K562 (cell line): Measurements from ENCODE around the gene MAP2K3. TPM values are rescaled to one million over a fixed set of nuclear protein-coding genes. Genes with fewer than 3 reads are reported as not detected.

Source experiments
- BCOR ChIP-seq: fragments of 450-650 bp; IDR thresholded peaks from 2 replicates; pipeline ENCODE4 v1.6.1; 2016
- ZNF740 ChIP-seq, 3 experiments: fragments of 200-800 bp in 1 of 3; sonication (Bioruptor generic) in 1 of 3; sonication (generic) in 1 of 3; formaldehyde crosslinking in 1 of 3; IDR thresholded peaks; 2 replicates each; pipeline versions ENCODE4 v1.6.1 to v1.8.0; 2016 to 2022; ENCODE audit warnings: mild to moderate bottlenecking in 2 of 3, missing compliant biosample characterization in 2 of 3, missing genetic modification characterization in 2 of 3, missing genetic modification reagents in 1 of 3
- polyA plus RNA-seq, 8 experiments: library from polyadenylated mRNA; depleted of rRNA in 4 of 8; stranded (reverse) in 5 of 8; unstranded in 3 of 8; fragments of >200 nt; fragmentation: Nextera tagmentation in 2 of 8; fragmentation: Illumina TruSeq in 1 of 8; extraction: Ambion mirVana in 2 of 8; extraction: Trizol in 1 of 8; gene quantifications; 2 replicates each; pipeline versions ENCODE4 v1.2.1 to v1.2.3, GENCODE V29; 2011 to 2014; ENCODE audit warnings: inconsistent platforms in 1 of 8, missing spikeins in 1 of 8
- total RNA-seq, 7 experiments: library from RNA; depleted of rRNA in 6 of 7; stranded (reverse); fragments of >200 nt in 6 of 7; fragmentation: Illumina TruSeq in 2 of 7; extraction: Trizol in 2 of 7; gene quantifications; 2 replicates each; pipeline versions ENCODE4 v1.2.1 to v1.2.3, GENCODE V29; 2011 to 2021; ENCODE audit warnings: low replicate concordance in 1 of 7

MAP2K3 gene
- total and polyA plus RNA-seq, 9 of the 15 experiments (the other 6 are each of a cell fraction or from before 2014, with no cell fraction given), result 0.18 to 14.8 (median 3.5) TPM

- no peak for TF ChIP-seq ZNF740 (CRISPR knock-in tag; IDR thresholded peaks at IDR 0.05)
- no peak for TF ChIP-seq ZNF740 (tag; IDR thresholded peaks at IDR 0.05)
- TF ChIP-seq BCOR, result 0 out of 2 replicates have a peak, but pooled peaks have one; percentile 23
These were observed 79.5 kb downstream of the MAP2K3 start (continued) for GRCh38 chr17:21363776-21364642.

Other genes starting within 250 kb of the MAP2K3 start
- gene USP22, start 241.7 kb upstream of the MAP2K3 start, total RNA-seq (2014; rRNA removed), result 54.3 and 71.1 TPM in 2 replicates
- gene USP22, start 241.7 kb upstream of the MAP2K3 start, total RNA-seq (2014; rRNA removed; fragmentation: Illumina TruSeq; extraction: Trizol), result 59.6 and 61.6 TPM in 2 replicates
- 56.2 and 58.9 TPM in 2 replicates for gene USP22, start 241.7 kb upstream of the MAP2K3 start, total RNA-seq (2015; rRNA removed; fragmentation: Illumina TruSeq; extraction: Trizol)
- gene USP22, start 241.7 kb upstream of the MAP2K3 start, total RNA-seq (2021), result 105 and 113 TPM in 2 replicates
- gene USP22, start 241.7 kb upstream of the MAP2K3 start, polyA plus RNA-seq (2011; rRNA removed), result 79.9 and 93.3 TPM in 2 replicates
- 77.5 and 91.3 TPM in 2 replicates for gene USP22, start 241.7 kb upstream of the MAP2K3 start, polyA plus RNA-seq (2014; fragmentation: Illumina TruSeq; extraction: Trizol)
- 1 to 10 TPM; 6.5 to 7.5 TPM for gene USP22, start 241.7 kb upstream of the MAP2K3 start, polyA plus RNA-seq (2014; fragmentation: Nextera tagmentation; extraction: Ambion mirVana)
- gene USP22, start 241.7 kb upstream of the MAP2K3 start, polyA plus RNA-seq (2014; rRNA removed), result 46.4 and 51.6 TPM in 2 replicates
- 8.9 and 17.2 TPM in 2 replicates for gene DHRS7B, start 157.7 kb upstream of the MAP2K3 start, total RNA-seq (2014; rRNA removed)
- gene DHRS7B, start 157.7 kb upstream of the MAP2K3 start, total RNA-seq (2014; rRNA removed; fragmentation: Illumina TruSeq; extraction: Trizol), result 14.8 and 15.6 TPM in 2 replicates
- 12.6 and 13.4 TPM in 2 replicates for gene DHRS7B, start 157.7 kb upstream of the MAP2K3 start, total RNA-seq (2015; rRNA removed; fragmentation: Illumina TruSeq; extraction: Trizol)
- 12.5 and 13.8 TPM in 2 replicates for gene DHRS7B, start 157.7 kb upstream of the MAP2K3 start, total RNA-seq (2021)
- gene DHRS7B, start 157.7 kb upstream of the MAP2K3 start, polyA plus RNA-seq (2011; rRNA removed), result 18.7 and 18.8 TPM in 2 replicates
- gene DHRS7B, start 157.7 kb upstream of the MAP2K3 start, polyA plus RNA-seq (2014; fragmentation: Illumina TruSeq; extraction: Trizol), result 8.0 and 12.8 TPM in 2 replicates
- gene DHRS7B, start 157.7 kb upstream of the MAP2K3 start, polyA plus RNA-seq (2014; fragmentation: Nextera tagmentation; extraction: Ambion mirVana), result 10 to 100 TPM; 23.5 to 30.7 TPM
- 16.6 and 24.5 TPM in 2 replicates for gene DHRS7B, start 157.7 kb upstream of the MAP2K3 start, polyA plus RNA-seq (2014; rRNA removed)
- gene TMEM11, start 70.5 kb upstream of the MAP2K3 start, total RNA-seq (2014; rRNA removed), result 27.5 and 35.4 TPM in 2 replicates
- 9.4 and 12.0 TPM in 2 replicates for gene TMEM11, start 70.5 kb upstream of the MAP2K3 start, total RNA-seq (2014; rRNA removed; fragmentation: Illumina TruSeq; extraction: Trizol)
- gene TMEM11, start 70.5 kb upstream of the MAP2K3 start, total RNA-seq (2015; rRNA removed; fragmentation: Illumina TruSeq; extraction: Trizol), result 17.8 and 18.7 TPM in 2 replicates
- 28.3 and 30.0 TPM in 2 replicates for gene TMEM11, start 70.5 kb upstream of the MAP2K3 start, total RNA-seq (2021)
- 32.2 and 37.5 TPM in 2 replicates for gene TMEM11, start 70.5 kb upstream of the MAP2K3 start, polyA plus RNA-seq (2011; rRNA removed)
- gene TMEM11, start 70.5 kb upstream of the MAP2K3 start, polyA plus RNA-seq (2014; fragmentation: Illumina TruSeq; extraction: Trizol), result 33.4 and 35.1 TPM in 2 replicates
- gene TMEM11, start 70.5 kb upstream of the MAP2K3 start, polyA plus RNA-seq (2014; fragmentation: Nextera tagmentation; extraction: Ambion mirVana), result 10 to 100 TPM; 17.4 to 31.9 TPM
- gene TMEM11, start 70.5 kb upstream of the MAP2K3 start, polyA plus RNA-seq (2014; rRNA removed), result 40.7 and 41.5 TPM in 2 replicates
- gene NATD1, start 31.3 kb upstream of the MAP2K3 start, total RNA-seq (2014; rRNA removed), result 2.3 and 2.9 TPM in 2 replicates
- 0.55 and 0.61 TPM in 2 replicates for gene NATD1, start 31.3 kb upstream of the MAP2K3 start, total RNA-seq (2014; rRNA removed; fragmentation: Illumina TruSeq; extraction: Trizol)
- 0.65 and 0.72 TPM in 2 replicates for gene NATD1, start 31.3 kb upstream of the MAP2K3 start, total RNA-seq (2015; rRNA removed; fragmentation: Illumina TruSeq; extraction: Trizol)
- gene NATD1, start 31.3 kb upstream of the MAP2K3 start, total RNA-seq (2021), result 5.4 TPM in 2 replicates
- gene NATD1, start 31.3 kb upstream of the MAP2K3 start, polyA plus RNA-seq (2011; rRNA removed), result 1.6 and 2.3 TPM in 2 replicates
- gene NATD1, start 31.3 kb upstream of the MAP2K3 start, polyA plus RNA-seq (2014; fragmentation: Illumina TruSeq; extraction: Trizol), result 3.7 and 4.5 TPM in 2 replicates
- under 1 TPM; 0.24 to 0.52 TPM for gene NATD1, start 31.3 kb upstream of the MAP2K3 start, polyA plus RNA-seq (2014; fragmentation: Nextera tagmentation; extraction: Ambion mirVana)
- 3.7 and 4.2 TPM in 2 replicates for gene NATD1, start 31.3 kb upstream of the MAP2K3 start, polyA plus RNA-seq (2014; rRNA removed)
- 0.12 TPM in 1 of 2 replicates, not detected in the other for gene KCNJ12, start 91.6 kb downstream of the MAP2K3 start, total RNA-seq (2014; rRNA removed)
- not detected in 2 replicates for gene KCNJ12, start 91.6 kb downstream of the MAP2K3 start, total RNA-seq (2014; rRNA removed; fragmentation: Illumina TruSeq; extraction: Trizol)
- gene KCNJ12, start 91.6 kb downstream of the MAP2K3 start, total RNA-seq (2015; rRNA removed; fragmentation: Illumina TruSeq; extraction: Trizol), result not detected in 2 replicates
- gene KCNJ12, start 91.6 kb downstream of the MAP2K3 start, total RNA-seq (2021), result 0.02 TPM in 1 of 2 replicates, not detected in the other
- not detected in 2 replicates for gene KCNJ12, start 91.6 kb downstream of the MAP2K3 start, polyA plus RNA-seq (2011; rRNA removed)
- not detected in 2 replicates for gene KCNJ12, start 91.6 kb downstream of the MAP2K3 start, polyA plus RNA-seq (2014; fragmentation: Illumina TruSeq; extraction: Trizol)
- not detected for gene KCNJ12, start 91.6 kb downstream of the MAP2K3 start, polyA plus RNA-seq (2014; fragmentation: Nextera tagmentation; extraction: Ambion mirVana)
- gene KCNJ12, start 91.6 kb downstream of the MAP2K3 start, polyA plus RNA-seq (2014; rRNA removed), result not detected in 2 replicates